T-helper 1 cell treated with Interleukin-12 subunit alpha and Interleukin-12 subunit beta and Interleukin-4 antibody, amounts not matched to agents 30 ng/mL and 1 ng/mL, for 36 hours (primary cell): ENCODE results near the gene DNAH7. TPM values are rescaled to one million over a fixed set of nuclear protein-coding genes. Genes with fewer than 3 reads are reported as not detected.
"Not testable (repeated sequence)": the region's sequence is repeated elsewhere in the genome, so short reads cannot be mapped to it uniquely, and the experiment has no call there.

ENCODE experiments used
- intact Hi-C: fragments of 100-400 bp; cut with micrococcal nuclease; formaldehyde crosslinking; loops from one replicate; pipeline ENCODE4 v1.15.1; 2024
- total RNA-seq: library from RNA; stranded (reverse); gene quantifications from 2 replicates; pipeline ENCODE4 v1.2.3, GENCODE V29; 2022

DNAH7 gene
- 0.05 TPM in 1 of 2 replicates, not detected in the other for total RNA-seq

DNA sequence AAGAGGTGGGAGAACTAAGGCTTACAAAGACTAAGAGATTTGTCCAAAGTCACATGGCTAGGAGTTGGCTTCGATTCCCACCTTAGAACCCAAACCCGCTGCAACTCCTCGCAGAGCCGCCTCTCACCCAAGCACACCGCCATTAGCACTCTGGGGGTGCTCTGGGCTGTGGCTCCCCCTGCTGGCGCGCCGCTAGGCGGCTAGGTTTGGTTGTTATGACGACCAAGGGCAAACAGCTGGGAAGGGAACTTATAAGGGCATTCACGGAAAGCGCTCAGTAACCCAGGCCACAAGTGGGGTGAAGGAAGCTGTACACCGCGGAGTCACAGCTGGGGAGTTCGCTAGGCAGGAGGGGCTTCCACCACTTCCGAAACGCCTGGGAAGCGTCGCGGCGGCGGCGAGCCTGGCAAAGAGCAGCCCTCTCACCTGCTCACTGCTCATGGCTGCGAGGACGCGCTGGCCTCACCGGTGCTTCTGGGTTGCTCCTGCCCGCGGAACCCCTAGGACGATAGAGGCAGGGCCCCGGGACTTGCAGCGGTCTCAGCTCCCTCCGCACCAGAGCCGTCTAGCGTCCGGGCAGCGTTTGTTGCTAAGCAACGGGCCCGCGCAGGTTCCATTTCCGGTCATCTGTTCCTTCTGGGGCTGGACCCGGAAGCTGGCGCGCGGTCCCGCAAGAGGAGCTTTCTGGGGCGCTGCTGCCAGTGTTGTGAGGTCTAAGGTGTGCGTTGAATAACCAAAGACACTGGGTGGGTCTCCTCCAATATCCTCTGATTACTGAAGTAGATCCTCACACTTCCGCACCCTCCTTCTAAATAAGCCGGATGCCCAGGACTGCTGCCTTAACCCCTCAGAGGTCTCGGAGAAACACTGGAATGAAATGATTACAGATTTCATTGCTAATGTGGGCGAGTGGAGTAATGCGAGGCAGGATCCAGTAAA, at the start of gene DNAH7:
Gene DNAH7, minus strand, starts transcription at position 567 of the 939 bp plus-strand sequence. Its CDS starts 126 bp downstream, at position 441.
- intact Hi-C loops, result loop anchor here (1.0 to 10.0 kb wide), 20 partner anchors 10 to 1709 kb away; partner anchors contain the start of genes CCDC150 and MARS2

DNA sequence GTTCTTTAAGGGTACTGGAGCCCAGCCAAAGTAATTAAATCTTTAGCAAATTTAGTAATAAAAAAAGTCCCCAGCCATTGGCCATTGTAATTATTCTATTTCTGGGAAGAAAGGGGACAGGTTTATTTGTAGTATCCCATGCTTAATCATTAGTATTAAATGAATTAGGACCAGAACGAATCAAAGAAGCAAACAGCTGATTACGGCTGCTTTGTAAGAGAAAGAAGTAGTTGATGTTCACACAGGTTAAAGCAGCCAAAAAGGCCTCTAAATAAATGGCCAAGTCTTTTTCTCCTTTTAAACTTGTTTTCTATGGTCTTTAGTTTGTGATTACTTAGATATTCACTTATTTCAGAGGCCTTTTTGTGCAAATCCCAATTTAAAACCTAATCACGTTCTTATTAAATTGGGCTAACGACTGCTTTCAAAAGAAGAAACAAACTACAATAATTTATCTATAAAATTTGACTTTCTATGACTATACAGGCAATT, 48.6 kb upstream of the DNAH7 start:
- intact Hi-C loops, result no loop called here

DNA sequence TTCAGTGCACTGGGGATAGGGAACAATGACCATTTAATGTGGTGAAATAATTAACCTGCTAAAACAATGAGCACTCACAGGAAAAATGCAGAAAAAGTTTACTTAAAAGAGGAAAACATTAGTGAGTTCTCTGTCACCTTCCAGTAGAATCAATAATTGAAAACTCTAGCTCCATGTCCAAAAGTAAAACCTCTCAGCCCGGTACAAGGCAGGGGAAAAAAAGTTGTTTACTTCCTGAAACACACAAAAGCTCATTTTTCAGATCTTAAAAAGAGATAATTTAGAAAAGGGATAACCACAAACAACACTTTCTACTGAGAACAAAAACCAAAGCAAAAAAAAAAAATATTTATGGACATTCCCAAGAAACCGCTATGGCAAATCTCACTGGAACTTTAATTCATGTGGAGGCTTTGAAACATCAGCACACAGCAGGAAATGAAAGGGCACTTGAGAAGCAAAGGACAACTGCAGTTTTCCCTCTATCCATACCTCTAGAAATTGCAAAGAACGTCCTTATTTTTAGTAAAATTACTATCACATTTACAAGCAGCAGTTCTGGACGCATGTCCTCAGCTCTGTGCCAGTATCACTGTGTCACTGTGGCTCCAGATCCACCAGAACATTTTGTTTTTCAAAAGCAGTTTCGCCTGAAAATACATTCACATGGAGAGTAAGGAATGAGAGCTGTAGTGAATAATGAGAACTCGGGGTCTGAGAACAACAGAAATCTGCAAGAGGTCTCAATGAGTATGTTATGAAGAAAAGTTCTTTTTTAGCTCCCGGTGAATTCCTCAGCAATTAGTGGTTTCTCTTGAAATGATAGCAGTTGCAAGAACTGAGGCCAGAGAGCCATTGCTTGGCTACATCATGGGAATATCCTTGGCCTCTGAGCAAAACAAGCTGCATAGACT, 44.7 kb upstream of the DNAH7 start:
- intact Hi-C loops, result no loop called here

DNA sequence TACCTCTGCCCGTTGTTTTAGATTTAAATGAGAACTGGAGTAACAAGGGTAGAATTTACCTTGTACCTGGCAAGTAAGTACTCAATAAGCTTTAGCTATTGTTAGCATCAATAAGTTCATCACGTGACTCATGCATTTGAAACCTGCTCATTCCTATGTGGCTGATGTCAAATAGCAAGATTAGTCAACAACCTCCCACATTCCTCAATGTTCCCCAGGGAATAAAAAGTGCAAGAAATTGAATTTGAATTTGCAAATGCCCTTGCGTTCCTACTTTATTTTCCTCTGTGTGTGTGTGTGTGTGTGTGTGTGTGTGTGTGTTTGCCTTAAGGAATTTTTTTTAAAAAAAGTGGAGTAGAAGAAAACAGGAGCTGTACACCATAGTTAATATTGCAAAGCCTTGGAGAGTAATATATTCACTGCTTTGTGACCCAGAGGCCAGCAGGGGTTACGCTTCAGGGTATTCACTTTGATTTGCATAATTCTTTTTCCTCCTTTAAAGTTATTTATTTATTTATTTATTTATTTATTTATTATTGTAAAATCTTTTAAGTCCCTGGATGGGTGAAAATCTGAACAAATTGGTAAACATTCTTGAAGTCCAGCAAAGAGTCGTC, 43.9 kb upstream of the DNAH7 start:
- intact Hi-C loops, result no loop called here

DNA sequence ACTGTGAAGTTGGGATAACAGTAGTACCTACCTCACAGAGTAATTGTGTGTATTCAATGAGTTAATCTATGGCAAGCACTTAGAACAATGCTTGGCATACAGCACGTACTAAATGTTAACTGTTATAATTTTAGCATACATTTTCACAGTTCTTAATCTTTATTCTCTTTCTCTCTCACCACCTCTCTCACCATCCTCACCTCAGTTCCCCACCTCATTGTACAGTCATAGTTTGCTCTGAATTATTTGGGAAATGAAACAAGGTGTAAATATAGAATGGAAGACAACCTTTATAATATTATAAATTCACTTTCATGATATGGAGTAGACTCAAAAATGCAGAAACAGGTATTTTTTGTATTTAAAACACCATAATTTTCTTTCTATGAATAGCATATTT, 40.0 kb upstream of the DNAH7 start:
- intact Hi-C loops, result no loop called here

DNA sequence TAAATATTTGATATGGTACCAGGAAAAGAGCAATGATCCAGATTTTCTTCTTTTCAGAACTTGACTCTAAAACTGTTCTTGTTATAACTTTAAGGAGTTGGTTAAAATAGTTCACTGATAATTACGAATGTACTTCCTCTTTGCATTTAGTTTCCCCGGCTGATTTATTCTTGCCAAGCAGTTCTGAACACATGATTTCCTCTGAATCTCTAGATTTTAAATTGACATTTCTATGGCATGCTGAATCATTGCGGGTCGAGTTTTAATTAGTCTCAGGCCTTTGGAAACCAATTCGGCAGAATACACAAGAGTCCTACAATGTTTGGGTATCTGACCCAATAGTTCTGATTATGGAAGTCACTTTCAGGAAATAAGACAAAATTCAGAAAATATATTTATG, 37.3 kb upstream of the DNAH7 start:
- intact Hi-C loops, result no loop called here

DNA sequence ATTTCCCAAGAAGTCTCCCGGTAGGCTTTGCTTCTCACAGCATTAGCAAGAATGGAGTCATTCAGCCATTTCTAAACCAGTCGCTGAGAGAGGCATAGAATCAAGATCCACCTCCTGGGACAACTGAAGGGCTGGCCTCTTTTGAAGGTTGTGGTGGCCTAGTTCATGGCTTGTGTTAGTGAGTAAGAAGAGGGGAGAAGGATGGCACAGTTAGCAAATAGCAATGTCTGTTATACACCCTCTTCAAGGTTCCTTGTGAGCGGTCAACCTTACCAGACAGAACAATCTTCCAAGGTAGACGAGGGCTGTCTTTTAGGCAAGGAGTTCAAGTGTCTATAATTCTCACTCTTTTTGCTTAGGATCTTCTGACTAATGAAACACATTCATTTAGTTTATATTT, 35.4 kb upstream of the DNAH7 start:
- intact Hi-C loops, result no loop called here

DNA sequence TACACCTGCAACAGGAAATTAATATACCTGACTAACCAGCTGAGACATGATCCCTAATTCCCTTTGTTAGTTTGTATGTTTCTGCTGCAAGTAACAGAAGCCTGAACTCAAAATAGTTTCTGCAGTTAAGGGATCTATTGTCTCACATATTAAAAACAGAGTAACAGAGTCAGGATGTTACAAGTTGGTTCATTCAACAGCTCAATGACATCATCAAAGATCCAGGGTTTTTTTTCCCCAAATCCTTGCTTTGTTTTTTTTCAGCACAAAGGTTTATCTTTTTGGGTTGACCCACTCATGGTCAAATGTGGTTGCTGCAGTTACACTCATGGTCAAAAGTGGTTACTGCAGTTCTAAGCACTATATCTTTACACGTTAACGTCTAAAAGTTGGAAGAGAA, 35.0 kb upstream of the DNAH7 start:
- intact Hi-C loops, result no loop called here

DNA sequence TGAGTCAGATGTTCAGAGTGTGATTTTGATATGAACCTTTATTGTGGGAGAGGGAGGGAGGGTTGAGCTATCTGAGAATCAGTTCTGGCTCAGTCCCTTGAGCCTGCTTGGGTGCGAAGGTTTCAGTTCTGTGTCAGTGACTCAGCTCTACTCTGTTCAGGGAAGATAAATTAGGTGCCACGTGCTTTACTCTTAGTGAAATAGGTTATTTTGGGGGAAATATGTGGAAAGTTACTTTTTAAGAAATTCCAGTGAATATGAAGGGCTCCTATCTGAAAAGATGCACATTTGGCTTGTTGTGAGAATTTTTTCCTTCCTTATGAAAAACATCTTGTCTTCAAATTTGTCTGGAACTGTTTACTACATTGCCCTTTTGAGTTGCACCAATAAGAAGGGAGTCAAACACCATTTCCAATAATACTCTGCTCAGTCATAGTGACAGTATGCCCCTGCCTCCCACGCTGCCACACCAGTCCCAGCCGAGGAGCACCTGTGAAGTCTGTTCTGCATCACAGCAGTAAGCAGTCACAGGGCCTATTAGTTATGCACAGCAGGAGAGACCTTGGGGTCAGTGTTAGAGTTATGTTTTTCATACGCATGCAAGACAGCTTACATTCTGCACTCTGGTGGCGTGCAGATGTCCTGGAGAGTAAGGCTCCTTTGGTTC, 32.8 kb upstream of the DNAH7 start:
- intact Hi-C loops, result no loop called here

DNA sequence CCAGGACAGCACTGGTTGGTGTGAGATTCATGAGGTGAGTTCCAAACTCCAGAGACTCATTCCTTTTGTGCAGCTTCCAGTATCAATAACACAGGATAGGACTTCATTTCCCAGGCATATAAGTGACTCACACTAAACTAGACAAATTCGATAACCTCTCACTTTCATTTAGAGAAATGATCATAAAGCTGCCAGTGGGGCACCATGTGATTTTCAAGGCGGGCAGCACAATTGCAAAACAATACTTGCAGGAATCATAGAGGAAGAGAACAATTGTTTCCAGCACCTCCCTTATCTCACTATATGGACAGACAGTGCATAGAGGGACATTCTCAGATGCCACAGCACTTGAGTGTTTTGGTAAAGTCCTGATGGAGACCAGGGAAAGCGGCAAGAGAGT, 31.3 kb upstream of the DNAH7 start:
- intact Hi-C loops, result no loop called here

DNA sequence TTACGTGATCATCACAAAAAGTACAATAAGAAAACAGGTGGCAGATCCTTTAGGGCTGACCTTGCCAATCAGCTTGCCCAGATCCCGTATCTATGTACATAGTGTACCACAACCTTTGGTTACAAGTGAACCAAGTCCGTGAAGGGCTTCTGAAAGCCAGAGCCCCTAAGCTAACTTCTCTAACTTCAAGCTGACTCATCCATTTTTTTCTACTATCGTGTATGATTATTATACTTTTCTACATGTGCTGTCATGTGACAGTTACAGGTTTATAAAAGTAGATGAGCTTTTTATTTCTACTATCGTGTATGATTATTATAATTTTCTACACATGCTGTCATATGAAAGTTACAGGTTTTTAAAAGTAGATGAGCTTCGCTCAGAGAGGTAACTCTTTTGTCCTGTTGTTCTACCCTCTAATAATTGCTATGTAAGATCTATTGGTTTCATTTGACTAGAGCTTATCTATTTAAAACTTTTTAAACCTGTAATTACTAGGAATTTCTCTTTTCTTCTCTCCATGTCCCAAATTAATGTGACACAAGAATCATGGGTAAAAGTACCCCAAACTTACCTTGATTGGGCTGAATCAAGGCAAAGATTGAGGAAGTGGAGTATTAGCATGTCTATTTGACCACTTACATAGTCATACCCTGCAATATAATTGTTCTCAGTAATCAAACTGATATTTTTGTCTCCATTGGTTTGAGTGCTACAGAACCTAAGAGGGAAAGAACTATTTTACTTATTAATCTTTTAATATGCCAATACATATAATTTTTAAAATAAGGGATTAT, 29.4 kb upstream of the DNAH7 start:
- intact Hi-C loops, result no loop called here

DNA sequence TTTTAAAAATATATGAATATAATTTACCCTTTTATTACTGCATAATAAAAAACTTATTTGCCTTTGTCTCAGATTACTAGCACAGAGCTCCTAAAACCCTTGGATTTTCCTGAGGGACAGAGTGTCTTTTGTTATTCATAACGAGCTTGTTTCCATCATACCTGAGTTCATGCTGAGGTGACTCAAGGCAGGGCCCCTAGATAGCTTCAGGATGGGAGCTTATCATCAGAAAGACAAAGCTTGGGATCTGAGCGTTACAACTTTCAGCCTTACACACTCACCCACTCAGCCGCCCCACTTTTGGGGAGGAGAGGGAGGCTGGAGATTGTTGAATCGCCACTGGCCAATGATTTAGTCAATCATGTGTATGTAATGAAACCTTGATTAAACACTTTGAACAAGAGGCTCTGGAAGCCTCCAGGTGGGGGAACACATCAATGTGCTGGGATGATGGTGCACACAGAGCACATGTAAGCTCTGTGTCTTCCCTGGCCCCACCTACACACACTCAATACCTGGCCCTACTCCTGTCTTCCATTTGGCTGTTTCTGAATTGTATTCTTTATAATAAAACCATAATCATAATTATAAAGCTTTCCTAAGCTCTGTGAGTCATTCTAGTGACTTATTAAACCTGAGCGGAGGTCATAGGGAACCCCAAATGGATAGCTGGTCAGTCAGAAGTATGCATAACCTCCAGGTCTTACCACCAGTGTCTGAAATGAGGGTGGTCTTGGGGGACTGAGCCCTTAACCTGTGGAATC, 28.5 kb upstream of the DNAH7 start:
- intact Hi-C loops, result no loop called here

DNA sequence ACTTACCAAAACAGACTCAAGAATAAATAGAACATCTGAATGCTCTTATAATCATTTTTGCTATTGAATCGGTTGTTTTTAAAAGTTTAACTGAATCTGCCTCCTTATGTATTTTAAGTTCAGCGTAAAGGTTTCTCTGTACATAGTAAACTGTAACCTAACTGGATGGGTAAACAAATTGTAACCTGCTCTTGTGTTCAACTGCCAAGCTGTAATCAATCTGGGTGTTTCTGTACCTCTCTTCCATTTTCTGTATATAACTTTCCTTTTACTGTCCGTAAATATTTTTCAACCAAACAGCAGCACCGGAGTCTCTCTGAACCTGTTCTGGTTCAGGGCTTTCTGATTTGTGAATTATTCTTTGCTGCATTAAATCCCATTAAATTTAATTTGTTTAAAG, 27.6 kb upstream of the DNAH7 start:
- intact Hi-C loops, result no loop called here

DNA sequence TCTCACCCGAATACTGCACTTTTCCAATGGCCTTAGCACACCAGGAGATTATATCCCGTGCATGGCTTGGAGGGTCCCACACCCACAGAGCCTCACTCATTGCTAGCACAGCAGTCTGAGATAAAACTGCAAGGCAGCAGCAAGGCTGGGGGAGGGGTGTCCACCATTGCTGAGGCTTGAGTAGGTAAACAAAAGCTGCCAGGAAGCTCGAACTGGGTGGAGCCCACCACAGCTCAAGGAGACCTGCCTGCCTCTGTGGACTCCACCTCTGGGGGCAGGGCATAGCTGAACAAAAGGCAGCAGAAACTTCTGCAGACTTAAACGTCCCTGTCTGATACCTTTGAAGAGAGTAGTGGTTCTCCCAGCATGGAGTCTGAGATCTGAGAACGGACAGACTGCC, 20.8 kb upstream of the DNAH7 start:
- intact Hi-C loops, result not testable (repeated sequence)

DNA sequence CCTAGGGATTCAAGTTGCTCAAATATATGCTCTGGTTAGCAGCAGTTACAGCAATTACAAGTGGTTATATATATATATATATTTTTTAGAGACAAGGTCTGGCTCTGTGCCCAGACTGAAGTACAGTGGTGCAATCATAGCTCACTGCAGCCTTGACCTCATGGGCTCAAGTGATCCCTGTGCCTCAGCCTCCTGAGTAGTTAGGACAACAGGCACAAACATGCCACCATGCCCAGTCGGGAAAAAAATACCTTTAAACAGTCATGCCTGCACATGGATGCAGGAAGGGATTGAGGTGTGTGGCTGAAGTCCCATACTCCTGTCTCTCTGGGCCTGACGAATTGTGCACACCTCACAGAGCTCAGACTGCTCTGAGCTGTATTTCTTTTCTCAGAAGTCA, 19.6 kb upstream of the DNAH7 start:
- intact Hi-C loops, result no loop called here

DNA sequence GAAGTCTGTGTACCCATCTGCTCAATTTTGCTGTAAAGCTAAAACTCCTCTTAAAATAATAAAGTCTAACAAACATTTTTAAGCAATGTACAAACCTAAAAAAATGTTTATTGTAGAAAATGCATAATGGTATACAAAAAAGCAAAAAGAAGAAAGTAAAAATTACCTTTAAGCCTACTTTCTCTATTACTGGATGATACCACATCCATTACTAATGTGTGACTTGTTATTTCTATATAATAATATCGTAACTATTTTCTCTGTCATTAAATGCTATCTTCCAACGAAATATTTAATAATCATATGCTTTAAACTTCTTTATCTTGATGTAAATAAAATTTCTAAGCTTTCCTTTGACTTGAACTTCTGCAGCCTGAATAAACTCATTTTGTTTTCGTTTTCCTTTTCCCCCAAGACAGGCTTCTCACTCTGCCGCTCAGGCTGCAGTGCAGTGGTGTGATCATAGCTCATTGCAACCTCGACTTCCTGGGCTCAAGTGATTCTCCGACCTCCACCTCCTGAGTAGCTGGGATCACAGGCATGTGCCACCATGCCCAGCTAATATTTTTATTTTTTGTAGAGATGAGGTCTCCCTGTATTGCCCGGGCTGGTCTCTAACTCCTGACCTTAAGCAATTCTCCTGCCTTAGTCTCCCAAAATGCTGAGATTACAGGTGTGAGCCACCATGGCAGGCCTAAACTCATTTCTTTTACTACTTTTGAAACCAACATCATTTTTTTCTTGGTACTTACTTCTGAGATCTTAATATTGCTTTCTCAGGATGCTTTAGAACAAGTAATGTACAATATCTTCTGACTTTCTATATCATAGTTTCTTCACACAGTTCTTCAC, 18.1 kb upstream of the DNAH7 start:
- intact Hi-C loops, result no loop called here

DNA sequence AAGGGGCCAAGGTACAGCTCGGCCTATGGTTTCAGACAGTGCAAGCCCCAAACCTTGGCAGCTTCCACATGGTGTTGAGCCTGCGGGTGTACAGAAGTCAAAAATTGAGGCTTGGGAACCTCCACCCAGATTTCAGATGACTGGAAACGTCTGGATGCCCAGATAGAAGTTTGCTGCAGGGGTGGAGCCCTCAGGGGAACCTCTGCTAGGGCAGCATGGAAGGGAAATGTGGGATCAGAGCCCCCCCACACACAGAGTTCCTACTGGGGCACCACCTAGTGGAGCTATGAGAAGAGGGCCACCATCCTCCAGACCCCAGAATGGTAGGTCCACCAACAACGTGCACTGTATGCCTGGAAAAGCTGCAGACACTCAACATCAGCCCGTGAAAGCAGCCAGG, 15.0 kb upstream of the DNAH7 start:
- intact Hi-C loops, result no loop called here

DNA sequence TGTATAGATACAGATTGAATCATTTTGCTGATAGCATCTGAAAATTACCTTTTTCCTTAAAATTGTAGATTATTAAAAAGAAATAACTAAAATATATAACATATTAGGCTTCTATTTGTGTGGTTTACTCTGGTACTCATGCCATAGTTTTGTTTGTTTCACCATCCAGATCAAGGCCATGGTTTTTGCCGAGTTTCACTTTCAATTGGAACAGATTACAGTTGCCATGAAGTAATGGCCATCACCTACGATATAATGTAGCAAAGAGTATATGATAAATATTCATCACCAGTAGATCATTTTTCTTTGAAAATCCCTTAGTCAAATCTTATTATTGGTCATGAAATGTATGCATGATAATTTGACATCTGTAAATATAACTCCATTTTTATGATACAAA, 11.9 kb upstream of the DNAH7 start:
- intact Hi-C loops, result no loop called here
